ENCODE data around the gene TMPRSS3. TPM values are rescaled to one million over a fixed set of nuclear protein-coding genes. Genes with fewer than 3 reads are reported as not detected.
A peak's percentile ranks its signal among the peaks of the same experiment; 100 is the strongest.

TMPRSS3 gene
- total and polyA plus RNA-seq, 8 donors: 3.1 to 11.6 (median 7.9) TPM

DNA sequence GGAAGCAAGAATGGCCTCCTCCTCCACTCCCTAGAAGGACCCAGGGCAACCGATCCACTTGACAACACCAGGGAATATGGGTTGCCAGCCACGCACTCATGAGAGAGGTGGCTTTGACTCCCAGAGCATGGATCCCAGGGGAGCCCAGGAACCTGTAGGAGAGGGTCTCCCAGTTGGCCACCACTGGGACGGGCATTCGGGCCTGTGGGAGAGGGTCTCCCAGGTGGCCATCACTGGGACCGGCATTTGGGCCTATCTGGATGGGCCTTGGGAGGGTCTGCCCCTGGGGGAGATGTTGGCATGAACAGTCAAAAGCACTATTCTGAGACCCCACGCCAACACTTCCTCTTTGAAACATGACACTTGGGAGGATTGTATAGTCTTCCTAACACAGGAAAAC, 30.1 kb downstream of the TMPRSS3 start:
- DNase-seq: no peak
- WGBS, 2 donors: 77 to 79% methylated on average over 6 of the region's 6 CpGs
- TF ChIP-seq, protein P1, sequence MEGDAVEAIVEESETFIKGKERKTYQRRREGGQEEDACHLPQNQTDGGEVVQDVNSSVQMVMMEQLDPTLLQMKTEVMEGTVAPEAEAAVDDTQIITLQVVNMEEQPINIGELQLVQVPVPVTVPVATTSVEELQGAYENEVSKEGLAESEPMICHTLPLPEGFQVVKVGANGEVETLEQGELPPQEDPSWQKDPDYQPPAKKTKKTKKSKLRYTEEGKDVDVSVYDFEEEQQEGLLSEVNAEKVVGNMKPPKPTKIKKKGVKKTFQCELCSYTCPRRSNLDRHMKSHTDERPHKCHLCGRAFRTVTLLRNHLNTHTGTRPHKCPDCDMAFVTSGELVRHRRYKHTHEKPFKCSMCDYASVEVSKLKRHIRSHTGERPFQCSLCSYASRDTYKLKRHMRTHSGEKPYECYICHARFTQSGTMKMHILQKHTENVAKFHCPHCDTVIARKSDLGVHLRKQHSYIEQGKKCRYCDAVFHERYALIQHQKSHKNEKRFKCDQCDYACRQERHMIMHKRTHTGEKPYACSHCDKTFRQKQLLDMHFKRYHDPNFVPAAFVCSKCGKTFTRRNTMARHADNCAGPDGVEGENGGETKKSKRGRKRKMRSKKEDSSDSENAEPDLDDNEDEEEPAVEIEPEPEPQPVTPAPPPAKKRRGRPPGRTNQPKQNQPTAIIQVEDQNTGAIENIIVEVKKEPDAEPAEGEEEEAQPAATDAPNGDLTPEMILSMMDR (IDR thresholded peaks at IDR 0.05): no peak

DNA sequence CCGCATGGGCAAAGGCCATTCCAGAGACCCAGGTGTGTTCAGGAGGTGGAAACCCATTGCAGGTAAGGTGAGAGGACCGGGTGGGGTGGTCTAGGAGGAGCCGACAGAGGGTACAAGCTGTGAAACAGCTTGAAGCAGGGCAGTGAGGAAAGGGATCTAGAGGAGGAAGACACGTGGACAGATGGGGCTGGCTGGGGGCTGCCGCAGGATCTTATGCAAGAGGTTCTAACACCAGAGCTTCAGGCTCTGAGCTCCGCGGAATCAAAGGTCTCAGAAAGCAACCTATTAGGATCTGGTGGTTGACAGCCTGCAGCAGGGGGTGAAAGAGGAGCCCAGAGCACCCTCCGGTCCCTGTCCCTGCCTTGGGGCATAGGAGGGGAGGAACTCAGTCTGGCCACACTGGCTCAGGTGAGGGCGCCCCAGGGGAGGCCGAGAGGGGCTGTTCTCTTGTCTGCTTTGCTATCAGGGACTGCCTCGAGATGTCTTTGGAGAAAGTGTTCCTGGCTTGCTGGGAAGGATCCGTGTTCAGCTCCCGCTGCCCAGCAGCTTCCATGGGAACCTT, 31.5 kb downstream of the TMPRSS3 start:
- no peak overlapping the region for H3K4me3 ChIP-seq
- 64 to 79% methylated on average over 13 of the region's 13 CpGs for WGBS, 2 donors
- TF ChIP-seq, protein P1 (IDR thresholded peaks at IDR 0.05): no peak
- DNase-seq: no peak
- FAIRE-seq: no peak
- no peaks in the 10 kb centered on the region for H3K27me3 ChIP-seq
- ATAC-seq: no peak
- no peak overlapping the region for H3K27ac ChIP-seq
- no peaks in the 10 kb centered on the region for H3K9me3 ChIP-seq
- H3K36me3 ChIP-seq: no peaks in the 10 kb centered on the region
- intact Hi-C loops (cut with DNase I): no loop called here
- no peaks in the 10 kb centered on the region for H3K4me1 ChIP-seq

More for the DNA sequence above, 30.1 kb downstream of the TMPRSS3 start:
- intact Hi-C loops (cut with DNase I): no loop called here
- no peak overlapping the region for H3K27ac ChIP-seq
- ATAC-seq: no peak
- no peaks in the 10 kb centered on the region for H3K36me3 ChIP-seq
- H3K4me1 ChIP-seq: no peaks in the 10 kb centered on the region
- H3K9me3 ChIP-seq: no peaks in the 10 kb centered on the region
- no peaks in the 10 kb centered on the region for H3K27me3 ChIP-seq
- FAIRE-seq: no peak
- H3K4me3 ChIP-seq: no peak overlapping the region

DNA sequence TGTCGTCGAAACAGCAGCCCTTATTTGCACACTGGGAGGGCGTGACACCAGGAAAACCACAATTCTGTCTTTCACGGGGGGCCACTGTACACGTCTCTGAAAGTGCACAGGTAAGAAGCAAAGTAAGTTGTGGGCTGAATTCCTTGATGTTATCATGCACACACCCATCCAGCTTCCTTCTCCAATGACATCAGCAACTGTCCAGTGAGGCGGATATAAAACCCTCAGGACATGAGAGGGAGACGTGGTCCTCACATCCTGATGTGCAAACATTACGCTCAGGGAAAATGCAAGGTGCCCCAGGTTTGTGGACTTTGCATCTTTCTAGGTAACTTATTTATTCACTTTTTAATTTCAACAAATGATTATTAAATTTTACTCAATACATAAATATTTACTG, 32.5 kb downstream of the TMPRSS3 start:
- intact Hi-C loops (cut with DNase I): no loop called here
- TF ChIP-seq, protein P1 (IDR thresholded peaks at IDR 0.05): no peak
- Histone ChIP-seq H3K27me3 (no peaks in the 10 kb centered on the region), H3K9me3 (no peaks in the 10 kb centered on the region), H3K4me3 (no peak overlapping the region), H3K4me1 (no peaks in the 10 kb centered on the region), H3K27ac (no peak overlapping the region), H3K36me3 (no peaks in the 10 kb centered on the region)
- no peak for FAIRE-seq
- peak in 2 of 4 donors; percentile 51 to 71 for ATAC-seq
- WGBS, 2 donors: 51 to 64% methylated on average over 8 of the region's 8 CpGs
- no peak for DNase-seq

DNA sequence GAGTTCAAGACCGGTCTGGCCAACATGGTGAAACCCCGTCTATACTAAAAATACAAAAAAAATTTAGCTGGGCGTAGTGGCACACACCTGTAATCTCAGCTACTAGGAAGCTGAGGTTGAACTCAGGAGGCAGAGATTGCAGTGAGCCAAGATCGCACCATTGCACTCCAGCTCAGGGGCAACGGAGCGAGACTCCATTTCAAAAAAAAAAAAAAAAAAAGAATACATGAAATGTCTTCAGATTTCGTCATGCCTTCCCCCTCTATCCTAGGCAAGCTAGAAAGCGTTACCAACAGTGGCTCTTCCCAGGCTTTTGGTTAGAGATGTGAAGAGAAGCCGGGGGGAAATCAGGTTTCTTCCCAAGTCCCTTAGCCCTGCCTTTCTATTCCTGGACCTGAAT, 33.2 kb downstream of the TMPRSS3 start:
- TF ChIP-seq, protein P1 (IDR thresholded peaks at IDR 0.05): no peak
- FAIRE-seq (no peak), DNase-seq (no peak), ATAC-seq (no peak)
- H3K27me3 ChIP-seq: no peaks in the 10 kb centered on the region
- intact Hi-C loops (cut with DNase I): no loop called here
- H3K4me1 ChIP-seq: no peaks in the 10 kb centered on the region
- no peaks in the 10 kb centered on the region for H3K36me3 ChIP-seq
- no peak overlapping the region for H3K4me3 ChIP-seq
- 55 to 74% methylated on average over 9 of the region's 9 CpGs for WGBS, 2 donors
- H3K27ac ChIP-seq: no peak overlapping the region
- H3K9me3 ChIP-seq: no peaks in the 10 kb centered on the region

DNA sequence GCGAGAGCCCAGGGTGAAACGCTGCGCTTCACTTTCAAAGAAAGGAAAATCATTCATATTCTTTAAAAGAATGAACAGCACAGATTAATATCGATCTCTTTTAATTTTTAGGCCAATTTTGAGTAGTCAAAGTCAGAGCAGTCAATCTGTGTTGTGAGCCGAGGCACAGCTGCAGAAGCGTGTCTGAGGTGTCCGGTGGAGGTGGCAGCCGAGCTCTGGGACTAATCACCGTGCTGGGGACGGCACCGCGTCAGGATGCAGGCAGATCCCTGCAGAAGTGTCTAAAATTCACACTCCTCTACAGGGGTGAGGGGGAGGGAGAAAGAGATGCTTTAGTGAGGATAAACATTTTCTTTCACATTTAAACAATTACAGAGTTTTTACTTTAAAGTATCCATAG, 33.7 kb downstream of the TMPRSS3 start:
- 63 to 72% methylated on average over 12 of the region's 12 CpGs for WGBS, 2 donors
- Histone ChIP-seq H3K4me1 (no peaks in the 10 kb centered on the region), H3K4me3 (no peak overlapping the region), H3K27ac (no peak overlapping the region), H3K9me3 (no peaks in the 10 kb centered on the region), H3K27me3 (no peaks in the 10 kb centered on the region), H3K36me3 (no peaks in the 10 kb centered on the region)
- ATAC-seq: no peak
- intact Hi-C loops (cut with DNase I): no loop called here
- FAIRE-seq: no peak
- TF ChIP-seq, protein P1 (IDR thresholded peaks at IDR 0.05): no peak
- no peak for DNase-seq
